ENCODE results near the gene BBIP1.
"Not testable (repeated sequence)": the region's sequence is repeated elsewhere in the genome, so short reads cannot be mapped to it uniquely, and the experiment has no call there.

The BBIP1 gene

GRCh38 chr10:110923856-110924493 is 5.0 kb upstream of the BBIP1 start:
- no peak for DNase-seq (ENCODE audit: low read depth in 3 of 3)

GRCh38 chr10:110919971-110920881 is 1.2 kb upstream of the BBIP1 start:
- peak in 1 of 3 donors; percentile 3 for DNase-seq (ENCODE audit: low read depth in 3 of 3)

GRCh38 chr10:110919349-110919931 is 460 bp upstream of the BBIP1 start, which contains the start of gene SHOC2:
Gene SHOC2 (plus strand): TSS chr10:110919604. CDS start chr10:110964359, 44,755 bp downstream.
- peak; percentile 96 to 99 (median 98) for DNase-seq (ENCODE audit: low read depth in 3 of 3)

- DNase-seq (ENCODE audit: low read depth in 3 of 3): peak; percentile 76 to 81 (median 78)
These were observed 724 bp downstream of the BBIP1 start for GRCh38 chr10:110918269-110918642.

GRCh38 chr10:110916554-110917346 is 2.2 kb downstream of the BBIP1 start:
- DNase-seq (ENCODE audit: low read depth in 3 of 3): no peak

GRCh38 chr10:110915600-110915999 is 3.4 kb downstream of the BBIP1 start:
- DNase-seq (ENCODE audit: low read depth in 3 of 3): not testable (repeated sequence)

GRCh38 chr10:110915035-110915434 is 3.9 kb downstream of the BBIP1 start:
- DNase-seq (ENCODE audit: low read depth in 3 of 3): no peak

GRCh38 chr10:110914431-110914830 is 4.5 kb downstream of the BBIP1 start:
- DNase-seq (ENCODE audit: low read depth in 3 of 3): no peak

- no peak for DNase-seq (ENCODE audit: low read depth in 3 of 3)
These were observed 6.6 kb downstream of the BBIP1 start for GRCh38 chr10:110912374-110912773.

GRCh38 chr10:110910138-110910537 is 8.8 kb downstream of the BBIP1 start:
- DNase-seq (ENCODE audit: low read depth in 3 of 3): no peak

- no peak for DNase-seq (ENCODE audit: low read depth in 3 of 3)
These were observed 15.4 kb downstream of the BBIP1 start for GRCh38 chr10:110903280-110904278.

GRCh38 chr10:110901954-110902819 is 16.8 kb downstream of the BBIP1 start:
- DNase-seq (ENCODE audit: low read depth in 3 of 3): peak in 1 of 3 donors; percentile 23

GRCh38 chr10:110900983-110901382 is 18.0 kb downstream of the BBIP1 start:
- DNase-seq (ENCODE audit: low read depth in 3 of 3): no peak

GRCh38 chr10:110898391-110898790 is 20.6 kb downstream of the BBIP1 start:
- no peak for DNase-seq (ENCODE audit: low read depth in 3 of 3)

GRCh38 chr10:110897184-110897583 is 21.8 kb downstream of the BBIP1 start:
- no peak for DNase-seq (ENCODE audit: low read depth in 3 of 3)

- DNase-seq (ENCODE audit: low read depth in 3 of 3): no peak
These were observed 25.3 kb downstream of the BBIP1 start for GRCh38 chr10:110893559-110894179.

GRCh38 chr10:110892602-110893288 is 26.2 kb downstream of the BBIP1 start:
- no peak for DNase-seq (ENCODE audit: low read depth in 3 of 3)

GRCh38 chr10:110887560-110887959 is 31.4 kb downstream of the BBIP1 start:
- DNase-seq (ENCODE audit: low read depth in 3 of 3): no peak

Data from stimulated activated CD4-positive, alpha-beta T cell treated with anti-CD3 and anti-CD28 coated beads, TNF-alpha, amount 100 ng/mL, for 48 hours (primary cell).